ENCODE results near the gene ARID2.
A peak's percentile ranks its signal among the peaks of the same experiment; 100 is the strongest.

Gene ARID2

GRCh38 chr12:45728630-45729232 is 775 bp upstream of the ARID2 start (continued):
- TF ChIP-seq ZNF280D (tag by site-specific recombination; IDR thresholded peaks at IDR 0.05) (peak; percentile 54; the same call in 1 of the 2 replicates), ZNF629 (tag by site-specific recombination; IDR thresholded peaks at IDR 0.05) (peak; percentile 80), ZNF558 (tag by site-specific recombination; IDR thresholded peaks at IDR 0.05) (no peak; the same call in 1 of the 2 replicates), ZNF580 (tag by site-specific recombination; IDR thresholded peaks at IDR 0.05) (peak; percentile 94), ZBTB7A (tag by site-specific recombination; IDR thresholded peaks at IDR 0.05; ENCODE audit: low read depth) (no peak), ZNF521 (tag by site-specific recombination; IDR thresholded peaks at IDR 0.05) (no peak), ZBTB48 (tag by site-specific recombination; IDR thresholded peaks at IDR 0.05) (peak; percentile 100), ZNF792 (tag by site-specific recombination; IDR thresholded peaks at IDR 0.05) (no peak), ZNF670 (tag by site-specific recombination; IDR thresholded peaks at IDR 0.05; ENCODE audit: low read depth) (no peak), ZNF707 (tag by site-specific recombination; IDR thresholded peaks at IDR 0.05) (no peak), ZNF184 (tag by site-specific recombination; IDR thresholded peaks at IDR 0.05) (peak; percentile 59; the same call in 1 of the 2 replicates), ZFP37 (tag by site-specific recombination; IDR thresholded peaks at IDR 0.05) (peak; percentile 95), ZBTB8A (tag by site-specific recombination; IDR thresholded peaks at IDR 0.05) (peak; percentile 88), ZFP41 (tag by site-specific recombination; IDR thresholded peaks at IDR 0.05; ENCODE audit: borderline replicate concordance) (no peak), ZBTB44 (tag by site-specific recombination; IDR thresholded peaks at IDR 0.05) (peak; percentile 10; the same call in 1 of the 2 replicates), ZNF114 (tag by site-specific recombination; IDR thresholded peaks at IDR 0.05) (no peak), ZNF211 (tag by site-specific recombination; IDR thresholded peaks at IDR 0.05; ENCODE audit: low read depth) (no peak), YY2 (tag by site-specific recombination; IDR thresholded peaks at IDR 0.05) (no peak), SETDB1 (IDR thresholded peaks at IDR 0.05; ENCODE audit: insufficient read length, low read length) (no peak), ZBTB10 (tag by site-specific recombination; IDR thresholded peaks at IDR 0.05) (peak; percentile 90), ZNF843 (tag by site-specific recombination; IDR thresholded peaks at IDR 0.05) (peak; percentile 74), SP3 (tag by site-specific recombination; IDR thresholded peaks at IDR 0.05) (peak; percentile 72), ZSCAN16 (tag by site-specific recombination; IDR thresholded peaks at IDR 0.05) (no peak), KLF17 (tag by site-specific recombination; IDR thresholded peaks at IDR 0.05) (peak; percentile 80), ZNF510 (tag by site-specific recombination; IDR thresholded peaks at IDR 0.05; ENCODE audit: insufficient replicate concordance) (no peak), ZNF624 (tag by site-specific recombination; IDR thresholded peaks at IDR 0.05) (no peak), ZNF398 (tag by site-specific recombination; IDR thresholded peaks at IDR 0.05) (peak; percentile 77), ZNF140 (tag by site-specific recombination; IDR thresholded peaks at IDR 0.05) (no peak), ZNF324 (tag by site-specific recombination; IDR thresholded peaks at IDR 0.05) (peak; percentile 74)

Measured in HEK293 (cell line).